Measurements from ENCODE around the gene RPL15.
"Not testable (repeated sequence)": the region's sequence is repeated elsewhere in the genome, so short reads cannot be mapped to it uniquely, and the experiment has no call there.

RPL15 gene

GRCh38 chr3:23916886-23917678, at the start of gene RPL15, which contains the start of gene NKIRAS1:
Gene RPL15, plus strand, starts transcription at chr3:23917132. Its CDS starts 728 bp downstream, at chr3:23917860.
Gene NKIRAS1, minus strand, starts transcription at chr3:23916990. Its CDS starts 6,086 bp downstream, at chr3:23910904.
- in situ Hi-C loops (cut with HindIII; ENCODE audit: low sequenced_read_pairs): no loop called here

- in situ Hi-C loops (cut with HindIII; ENCODE audit: low sequenced_read_pairs): no loop called here
Measured at GRCh38 chr3:23867400-23867799, 49.5 kb upstream of the RPL15 start.

GRCh38 chr3:23867838-23868237, 49.1 kb upstream of the RPL15 start:
- in situ Hi-C loops (cut with HindIII; ENCODE audit: low sequenced_read_pairs): no loop called here

GRCh38 chr3:23869977-23870662, 46.8 kb upstream of the RPL15 start:
- in situ Hi-C loops (cut with HindIII; ENCODE audit: low sequenced_read_pairs): no loop called here

- in situ Hi-C loops (cut with HindIII; ENCODE audit: low sequenced_read_pairs): not testable (repeated sequence)
Measured at GRCh38 chr3:23870663-23871043, 46.3 kb upstream of the RPL15 start.

GRCh38 chr3:23871361-23871760, 45.6 kb upstream of the RPL15 start:
- in situ Hi-C loops (cut with HindIII; ENCODE audit: low sequenced_read_pairs): not testable (repeated sequence)

- in situ Hi-C loops (cut with HindIII; ENCODE audit: low sequenced_read_pairs): no loop called here
Measured at GRCh38 chr3:23872330-23872729, 44.6 kb upstream of the RPL15 start.

GRCh38 chr3:23873941-23874340, 43.0 kb upstream of the RPL15 start:
- in situ Hi-C loops (cut with HindIII; ENCODE audit: low sequenced_read_pairs): no loop called here

GRCh38 chr3:23874359-23875112, 42.4 kb upstream of the RPL15 start:
- in situ Hi-C loops (cut with HindIII; ENCODE audit: low sequenced_read_pairs): no loop called here

GRCh38 chr3:23875113-23875725, 41.7 kb upstream of the RPL15 start:
- in situ Hi-C loops (cut with HindIII; ENCODE audit: low sequenced_read_pairs): no loop called here

GRCh38 chr3:23876923-23877322, 40.0 kb upstream of the RPL15 start:
- in situ Hi-C loops (cut with HindIII; ENCODE audit: low sequenced_read_pairs): no loop called here

GRCh38 chr3:23877329-23877980, 39.5 kb upstream of the RPL15 start:
- in situ Hi-C loops (cut with HindIII; ENCODE audit: low sequenced_read_pairs): no loop called here

GRCh38 chr3:23879485-23879884, 37.4 kb upstream of the RPL15 start:
- in situ Hi-C loops (cut with HindIII; ENCODE audit: low sequenced_read_pairs): no loop called here

- in situ Hi-C loops (cut with HindIII; ENCODE audit: low sequenced_read_pairs): no loop called here
Measured at GRCh38 chr3:23880703-23881339, 36.1 kb upstream of the RPL15 start.

- in situ Hi-C loops (cut with HindIII; ENCODE audit: low sequenced_read_pairs): not testable (repeated sequence)
Measured at GRCh38 chr3:23881993-23882392, 34.9 kb upstream of the RPL15 start.

GRCh38 chr3:23882487-23882918, 34.4 kb upstream of the RPL15 start:
- in situ Hi-C loops (cut with HindIII; ENCODE audit: low sequenced_read_pairs): no loop called here

GRCh38 chr3:23884481-23884880, 32.5 kb upstream of the RPL15 start:
- in situ Hi-C loops (cut with HindIII; ENCODE audit: low sequenced_read_pairs): no loop called here

- in situ Hi-C loops (cut with HindIII; ENCODE audit: low sequenced_read_pairs): no loop called here
Measured at GRCh38 chr3:23885210-23885609, 31.7 kb upstream of the RPL15 start.

- in situ Hi-C loops (cut with HindIII; ENCODE audit: low sequenced_read_pairs): no loop called here
Measured at GRCh38 chr3:23886311-23886710, 30.6 kb upstream of the RPL15 start.

- in situ Hi-C loops (cut with HindIII; ENCODE audit: low sequenced_read_pairs): no loop called here
Measured at GRCh38 chr3:23888617-23889228, 28.2 kb upstream of the RPL15 start.

Measured in DLD1 (cell line).